Skin epidermis (tissue), 12 donors: Measurements from ENCODE around the gene CRB1.

Source experiments
- H3K27ac ChIP-seq, 21 experiments: fragments of 200-600 bp; sonication (generic) in 11 of 21; one replicate each; pipeline ENCODE4 v1.5.0; 2020; ENCODE audit warnings: mild to moderate bottlenecking in 3 of 21, inconsistent platforms in 2 of 21, moderate library complexity in 2 of 21
- H3K4me3 ChIP-seq, 7 experiments: fragments of 200-600 bp; sonication (generic) in 2 of 7; one replicate each; pipeline ENCODE4 v1.5.0; 2020; ENCODE audit warnings: inconsistent platforms in 2 of 7, mild to moderate bottlenecking in 2 of 7, moderate library complexity in 1 of 7

Gene CRB1

GRCh38 chr1:197268012-197268411 lies at the start of gene CRB1:
Gene CRB1 (plus strand): TSS chr1:197268252. CDS start chr1:197268413, 161 bp downstream.
- H3K27ac ChIP-seq: no peak within 1 kb of the TSS
- H3K4me3 ChIP-seq: no peak within 1 kb of the TSS

GRCh38 chr1:197218857-197219256 lies 49.2 kb upstream of the CRB1 start:
- Histone ChIP-seq H3K27ac (no peak overlapping the region), H3K4me3 (no peak overlapping the region)

- H3K4me3 ChIP-seq: no peak overlapping the region
- no peak overlapping the region for H3K27ac ChIP-seq
Measured at GRCh38 chr1:197222025-197222685, 45.9 kb upstream of the CRB1 start.

GRCh38 chr1:197222780-197223179 lies 45.3 kb upstream of the CRB1 start:
- no peak overlapping the region for H3K27ac ChIP-seq
- H3K4me3 ChIP-seq: no peak overlapping the region

- Histone ChIP-seq H3K4me3 (no peak overlapping the region), H3K27ac (no peak overlapping the region)
Measured at GRCh38 chr1:197224160-197224559, 43.9 kb upstream of the CRB1 start.

GRCh38 chr1:197225611-197226010 lies 42.4 kb upstream of the CRB1 start:
- Histone ChIP-seq H3K4me3 (no peak overlapping the region), H3K27ac (no peak overlapping the region)

- H3K27ac ChIP-seq: no peak overlapping the region
- no peak overlapping the region for H3K4me3 ChIP-seq
Measured at GRCh38 chr1:197234581-197234980, 33.5 kb upstream of the CRB1 start.

GRCh38 chr1:197235355-197235754 lies 32.7 kb upstream of the CRB1 start:
- H3K27ac ChIP-seq: no peak overlapping the region
- no peak overlapping the region for H3K4me3 ChIP-seq

GRCh38 chr1:197247465-197247864 lies 20.6 kb upstream of the CRB1 start:
- H3K27ac ChIP-seq: no peak overlapping the region

GRCh38 chr1:197249324-197249723 lies 18.7 kb upstream of the CRB1 start:
- no peak overlapping the region for H3K4me3 ChIP-seq
- H3K27ac ChIP-seq: no peak overlapping the region

More at GRCh38 chr1:197247465-197247864, 20.6 kb upstream of the CRB1 start:
- H3K4me3 ChIP-seq: no peak overlapping the region

GRCh38 chr1:197250616-197251015 lies 17.4 kb upstream of the CRB1 start:
- no peak overlapping the region for H3K4me3 ChIP-seq
- no peak overlapping the region for H3K27ac ChIP-seq

- no peak overlapping the region for H3K4me3 ChIP-seq
- no peak overlapping the region for H3K27ac ChIP-seq
Measured at GRCh38 chr1:197252973-197253372, 15.1 kb upstream of the CRB1 start.

GRCh38 chr1:197254866-197255265 lies 13.2 kb upstream of the CRB1 start:
- no peak overlapping the region for H3K27ac ChIP-seq
- H3K4me3 ChIP-seq: no peak overlapping the region

GRCh38 chr1:197264936-197265567 lies 3.0 kb upstream of the CRB1 start:
- H3K4me3 ChIP-seq: no peak overlapping the region

GRCh38 chr1:197269053-197269452 lies 1.0 kb downstream of the CRB1 start:
- no peak overlapping the region for H3K27ac ChIP-seq
- no peak overlapping the region for H3K4me3 ChIP-seq

More at GRCh38 chr1:197264936-197265567, 3.0 kb upstream of the CRB1 start:
- no peak overlapping the region for H3K27ac ChIP-seq

- H3K4me3 ChIP-seq: no peak overlapping the region
- no peak overlapping the region for H3K27ac ChIP-seq
Measured at GRCh38 chr1:197272791-197273190, 4.7 kb downstream of the CRB1 start.

GRCh38 chr1:197277166-197277565 lies 9.1 kb downstream of the CRB1 start:
- Histone ChIP-seq H3K4me3 (no peak overlapping the region), H3K27ac (no peak overlapping the region)

- H3K4me3 ChIP-seq: no peak overlapping the region
- no peak overlapping the region for H3K27ac ChIP-seq
Measured at GRCh38 chr1:197284325-197284724, 16.3 kb downstream of the CRB1 start.

- H3K27ac ChIP-seq: no peak overlapping the region
Measured at GRCh38 chr1:197284966-197285365, 16.9 kb downstream of the CRB1 start.

GRCh38 chr1:197285526-197286205 lies 17.6 kb downstream of the CRB1 start:
- no peak overlapping the region for H3K27ac ChIP-seq
- no peak overlapping the region for H3K4me3 ChIP-seq

More at GRCh38 chr1:197284966-197285365, 16.9 kb downstream of the CRB1 start:
- no peak overlapping the region for H3K4me3 ChIP-seq

- Histone ChIP-seq H3K27ac (no peak overlapping the region), H3K4me3 (no peak overlapping the region)
Measured at GRCh38 chr1:197286634-197287033, 18.6 kb downstream of the CRB1 start.
